Measurements from ENCODE around the gene EDN1. TPM values are rescaled to one million over a fixed set of nuclear protein-coding genes. Genes with fewer than 3 reads are reported as not detected.
A peak's percentile ranks its signal among the peaks of the same experiment; 100 is the strongest.

The EDN1 gene
- total RNA-seq, 1 donor from 2014 or later, result 2.7 TPM

DNA sequence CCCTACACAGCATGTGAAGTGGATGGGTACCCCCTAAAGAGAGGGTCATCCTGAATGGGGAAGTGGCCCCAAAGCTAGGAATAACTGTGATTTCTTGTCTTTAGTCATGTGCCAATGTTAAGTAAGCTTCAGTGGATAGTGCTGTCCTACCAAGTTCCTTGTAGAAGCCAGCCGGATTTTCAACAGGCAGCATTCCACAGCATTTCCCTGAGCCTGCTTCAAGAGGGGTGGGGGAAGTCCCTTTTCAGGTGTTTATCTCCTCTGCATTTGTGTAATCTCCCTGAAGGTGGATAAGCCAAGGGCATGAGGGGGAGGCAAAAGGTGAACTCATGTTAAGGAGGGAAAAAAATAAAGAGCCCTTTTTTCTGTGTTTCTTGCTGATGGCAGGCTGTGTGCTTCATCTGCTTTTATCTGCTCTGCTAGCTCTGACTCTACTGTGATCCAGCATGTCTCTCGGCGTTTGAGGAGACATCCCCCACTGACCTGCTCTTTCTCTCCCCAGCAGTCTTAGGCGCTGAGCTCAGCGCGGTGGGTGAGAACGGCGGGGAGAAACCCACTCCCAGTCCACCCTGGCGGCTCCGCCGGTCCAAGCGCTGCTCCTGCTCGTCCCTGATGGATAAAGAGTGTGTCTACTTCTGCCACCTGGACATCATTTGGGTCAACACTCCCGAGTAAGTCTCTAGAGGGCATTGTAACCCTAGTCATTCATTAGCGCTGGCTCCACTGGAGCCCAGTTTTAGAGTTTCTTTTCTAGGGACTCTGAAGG, 1.9 kb downstream of the EDN1 start:
- ATAC-seq, result peak; percentile 36
- DNase-seq, result no peak
- intact Hi-C loops (cut with micrococcal nuclease), result no loop called here

DNA sequence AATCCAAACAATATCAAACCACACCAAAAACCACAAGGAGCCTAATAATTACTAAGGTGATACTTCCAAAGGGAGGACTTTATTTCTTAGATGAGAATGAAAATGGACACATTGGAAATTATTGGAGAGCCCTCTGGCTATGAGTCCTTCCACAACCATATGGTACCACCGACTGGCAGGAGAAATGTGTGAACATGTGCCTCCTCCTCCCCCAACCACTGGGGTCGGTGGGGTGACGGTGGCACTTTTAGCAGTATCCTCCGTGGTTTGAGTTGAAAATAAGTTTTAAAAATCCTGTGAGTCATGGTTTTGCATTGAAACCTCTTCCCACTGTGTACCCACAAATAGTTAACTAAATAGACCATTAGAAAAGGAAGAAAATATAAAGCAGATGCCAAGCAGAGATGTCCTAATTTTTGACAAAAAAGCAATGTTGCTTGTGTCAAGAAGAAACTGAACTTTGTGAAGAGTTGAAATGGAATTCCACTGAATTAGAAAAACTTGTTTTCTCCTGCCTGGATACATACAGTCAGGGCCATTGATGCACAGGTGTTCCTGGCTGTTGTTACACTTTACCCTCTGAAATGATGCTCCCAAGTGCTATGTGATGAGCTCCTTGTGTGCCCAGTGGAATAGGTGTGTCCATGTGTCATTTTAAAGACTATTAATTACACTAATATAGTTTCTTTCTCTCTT, 3.2 kb downstream of the EDN1 start:
- intact Hi-C loops (cut with micrococcal nuclease), result no loop called here

DNA sequence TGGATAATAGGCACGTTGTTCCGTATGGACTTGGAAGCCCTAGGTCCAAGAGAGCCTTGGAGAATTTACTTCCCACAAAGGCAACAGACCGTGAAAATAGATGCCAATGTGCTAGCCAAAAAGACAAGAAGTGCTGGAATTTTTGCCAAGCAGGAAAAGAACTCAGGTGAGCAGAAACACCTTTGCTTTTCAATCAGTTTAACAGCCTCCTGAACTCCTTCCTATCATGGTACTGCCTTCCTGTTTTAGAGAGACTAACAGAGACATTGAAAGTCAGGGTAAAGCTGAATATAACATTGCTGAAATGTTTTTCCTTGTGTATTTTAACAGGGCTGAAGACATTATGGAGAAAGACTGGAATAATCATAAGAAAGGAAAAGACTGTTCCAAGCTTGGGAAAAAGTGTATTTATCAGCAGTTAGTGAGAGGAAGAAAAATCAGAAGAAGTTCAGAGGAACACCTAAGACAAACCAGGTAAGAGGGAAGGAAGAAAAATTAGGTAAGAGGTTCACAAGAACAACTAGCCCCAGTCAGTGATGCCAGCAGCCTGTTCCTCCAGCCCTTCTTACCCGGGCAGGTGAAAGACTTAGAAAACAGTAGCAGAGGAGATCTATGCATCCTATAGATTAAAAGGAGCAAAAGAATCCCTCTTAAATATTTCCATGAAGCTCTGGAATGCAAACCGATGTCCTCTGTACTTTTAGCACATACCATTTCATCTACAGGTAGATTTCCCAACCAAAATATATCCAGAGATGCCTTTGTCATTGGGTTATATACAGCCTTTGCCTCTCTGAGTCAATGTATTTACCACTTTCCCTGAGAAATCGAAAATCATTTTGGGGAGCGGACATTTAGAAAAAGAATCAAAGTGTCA, 4.0 kb downstream of the EDN1 start:
- intact Hi-C loops (cut with micrococcal nuclease), result no loop called here
- ATAC-seq (no peak), DNase-seq (no peak)

More for the DNA sequence above, 3.2 kb downstream of the EDN1 start:
- ATAC-seq (no peak), DNase-seq (no peak)

DNA sequence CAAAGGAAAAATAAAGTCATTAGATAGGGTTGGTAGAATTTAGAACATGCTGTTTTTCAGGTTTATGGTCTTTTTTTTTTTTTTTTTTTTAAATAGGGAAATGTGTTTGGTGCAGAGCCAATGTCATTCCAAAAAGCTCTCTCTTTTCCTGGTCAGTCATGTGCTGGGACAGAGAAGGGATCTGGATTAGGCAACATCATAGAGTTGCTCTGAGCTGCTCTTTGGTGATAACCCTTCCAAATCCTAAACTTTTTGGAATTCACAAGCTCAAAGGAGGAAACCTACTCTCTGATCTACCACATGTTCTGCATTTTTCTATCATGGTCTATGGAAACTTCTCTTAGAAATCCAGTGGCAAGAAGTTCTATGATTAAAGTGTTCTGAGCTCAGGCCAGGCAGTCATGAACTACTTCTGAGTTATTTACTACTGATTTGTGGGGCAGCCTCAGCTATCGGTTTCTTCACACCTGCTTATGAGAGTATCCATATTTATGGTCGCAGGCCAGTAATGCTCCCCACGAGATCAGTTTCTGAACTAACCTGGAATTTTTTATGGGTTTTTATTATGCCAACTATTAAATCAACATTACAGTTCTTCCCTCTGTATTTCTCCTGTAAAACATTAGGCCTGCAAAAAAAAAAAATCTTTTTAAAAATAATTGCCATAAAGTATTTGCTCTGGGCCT, 4.8 kb downstream of the EDN1 start:
- intact Hi-C loops (cut with micrococcal nuclease), result no loop called here
- ATAC-seq, result no peak
- DNase-seq, result no peak

DNA sequence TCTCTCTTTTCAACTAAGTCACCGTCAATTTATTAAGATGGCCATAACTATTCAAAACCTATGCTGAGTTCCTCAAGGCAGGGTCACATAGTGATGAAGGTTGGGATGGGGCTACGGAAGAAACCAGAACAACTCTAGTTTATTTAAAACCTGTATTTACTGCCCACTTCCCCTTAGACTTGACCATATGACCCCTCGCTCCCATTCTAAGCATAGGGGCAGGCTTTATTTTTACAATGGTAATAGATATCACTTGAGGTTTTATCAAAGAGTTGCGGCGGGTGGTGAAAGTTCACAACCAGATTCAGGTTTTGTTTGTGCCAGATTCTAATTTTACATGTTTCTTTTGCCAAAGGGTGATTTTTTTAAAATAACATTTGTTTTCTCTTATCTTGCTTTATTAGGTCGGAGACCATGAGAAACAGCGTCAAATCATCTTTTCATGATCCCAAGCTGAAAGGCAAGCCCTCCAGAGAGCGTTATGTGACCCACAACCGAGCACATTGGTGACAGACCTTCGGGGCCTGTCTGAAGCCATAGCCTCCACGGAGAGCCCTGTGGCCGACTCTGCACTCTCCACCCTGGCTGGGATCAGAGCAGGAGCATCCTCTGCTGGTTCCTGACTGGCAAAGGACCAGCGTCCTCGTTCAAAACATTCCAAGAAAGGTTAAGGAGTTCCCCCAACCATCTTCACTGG, 5.5 kb downstream of the EDN1 start:
- ATAC-seq (no peak), DNase-seq (no peak)
- intact Hi-C loops (cut with micrococcal nuclease), result no loop called here

DNA sequence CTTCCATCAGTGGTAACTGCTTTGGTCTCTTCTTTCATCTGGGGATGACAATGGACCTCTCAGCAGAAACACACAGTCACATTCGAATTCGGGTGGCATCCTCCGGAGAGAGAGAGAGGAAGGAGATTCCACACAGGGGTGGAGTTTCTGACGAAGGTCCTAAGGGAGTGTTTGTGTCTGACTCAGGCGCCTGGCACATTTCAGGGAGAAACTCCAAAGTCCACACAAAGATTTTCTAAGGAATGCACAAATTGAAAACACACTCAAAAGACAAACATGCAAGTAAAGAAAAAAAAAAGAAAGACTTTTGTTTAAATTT, 6.1 kb downstream of the EDN1 start:
- no peak for ATAC-seq
- intact Hi-C loops (cut with micrococcal nuclease), result no loop called here
- DNase-seq, result no peak

DNA sequence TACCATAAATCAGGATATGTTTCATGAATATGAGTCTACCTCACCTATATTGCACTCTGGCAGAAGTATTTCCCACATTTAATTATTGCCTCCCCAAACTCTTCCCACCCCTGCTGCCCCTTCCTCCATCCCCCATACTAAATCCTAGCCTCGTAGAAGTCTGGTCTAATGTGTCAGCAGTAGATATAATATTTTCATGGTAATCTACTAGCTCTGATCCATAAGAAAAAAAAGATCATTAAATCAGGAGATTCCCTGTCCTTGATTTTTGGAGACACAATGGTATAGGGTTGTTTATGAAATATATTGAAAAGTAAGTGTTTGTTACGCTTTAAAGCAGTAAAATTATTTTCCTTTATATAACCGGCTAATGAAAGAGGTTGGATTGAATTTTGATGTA, 6.4 kb downstream of the EDN1 start:
- ATAC-seq (no peak), DNase-seq (no peak)
- intact Hi-C loops (cut with micrococcal nuclease), result no loop called here

DNA sequence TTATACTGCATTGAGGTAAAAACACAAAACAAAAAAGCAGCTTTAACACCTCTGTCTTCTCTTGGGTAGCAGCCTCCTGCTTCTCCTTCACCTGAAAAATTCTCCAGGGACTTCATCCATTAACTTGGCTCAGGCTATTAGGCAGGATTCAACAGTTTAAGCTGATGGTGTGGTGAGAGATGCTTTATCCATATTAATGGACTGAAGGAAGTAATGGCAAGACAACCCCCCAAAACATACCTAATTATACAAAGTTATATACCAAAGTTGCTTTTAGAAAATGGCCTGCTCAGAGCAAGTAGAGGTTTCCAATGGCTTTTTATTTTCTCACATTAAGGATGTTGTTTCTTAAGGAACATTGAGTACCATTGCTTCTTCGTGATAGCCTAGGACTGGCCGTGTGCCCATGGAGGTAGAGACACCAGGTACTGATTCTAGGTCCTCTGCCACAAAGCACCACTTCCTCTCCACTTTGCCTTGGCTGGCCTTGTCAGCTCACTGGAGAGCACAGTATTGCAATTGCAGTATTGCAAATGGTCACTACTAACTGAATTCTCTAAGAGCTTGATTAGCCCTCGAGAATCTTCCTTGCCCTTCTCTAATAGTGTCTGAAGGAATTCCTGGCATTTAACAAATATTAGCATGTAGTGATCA, 7.3 kb downstream of the EDN1 start:
- intact Hi-C loops (cut with micrococcal nuclease), result no loop called here

DNA sequence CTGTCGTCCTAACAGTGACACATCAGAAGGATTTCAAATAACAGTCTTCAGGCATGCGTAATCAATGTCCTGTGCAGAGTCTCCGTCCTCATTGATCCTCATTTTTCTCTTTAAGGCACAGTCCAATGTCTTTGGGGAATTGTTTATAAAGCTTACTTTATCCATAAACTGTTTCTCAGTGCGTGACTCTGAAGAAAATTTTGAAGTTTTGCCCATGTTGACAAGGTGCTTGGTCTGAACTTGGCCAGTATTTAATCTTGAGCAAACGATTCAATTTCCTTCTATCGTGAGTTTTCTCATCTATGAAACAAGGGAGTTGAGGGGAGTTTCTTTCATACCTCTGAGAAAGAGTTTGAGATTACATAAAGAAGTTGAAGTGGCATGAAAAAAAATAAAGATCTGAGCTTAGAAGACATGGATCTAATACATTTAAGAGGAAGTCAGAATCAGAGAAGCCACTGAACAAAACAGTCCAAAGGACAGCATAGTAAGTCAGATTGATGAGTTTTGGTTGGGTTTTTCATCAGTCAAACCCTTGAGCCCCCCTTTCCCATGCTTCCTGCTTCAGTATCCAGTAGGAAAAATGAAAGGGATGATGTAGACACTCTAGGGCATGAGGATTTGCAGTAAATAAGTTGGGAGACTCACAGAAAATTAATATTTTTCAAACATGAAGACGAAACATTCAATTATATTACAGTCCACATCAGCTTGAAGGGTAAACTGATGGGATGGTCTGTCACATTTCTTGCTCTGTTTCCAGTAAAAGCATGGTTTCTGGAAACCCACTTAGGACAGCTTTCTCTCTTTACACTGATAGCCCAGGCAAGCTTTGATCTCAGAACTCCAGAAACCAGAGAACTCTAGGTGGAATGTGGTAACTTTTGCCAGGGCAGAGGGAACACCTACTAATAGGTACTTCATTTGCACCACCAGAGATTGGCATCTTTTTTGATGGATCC, 8.1 kb downstream of the EDN1 start:
- ATAC-seq (no peak), DNase-seq (no peak)
- intact Hi-C loops (cut with micrococcal nuclease), result no loop called here

More for the DNA sequence above, 7.3 kb downstream of the EDN1 start:
- ATAC-seq (no peak), DNase-seq (no peak)

DNA sequence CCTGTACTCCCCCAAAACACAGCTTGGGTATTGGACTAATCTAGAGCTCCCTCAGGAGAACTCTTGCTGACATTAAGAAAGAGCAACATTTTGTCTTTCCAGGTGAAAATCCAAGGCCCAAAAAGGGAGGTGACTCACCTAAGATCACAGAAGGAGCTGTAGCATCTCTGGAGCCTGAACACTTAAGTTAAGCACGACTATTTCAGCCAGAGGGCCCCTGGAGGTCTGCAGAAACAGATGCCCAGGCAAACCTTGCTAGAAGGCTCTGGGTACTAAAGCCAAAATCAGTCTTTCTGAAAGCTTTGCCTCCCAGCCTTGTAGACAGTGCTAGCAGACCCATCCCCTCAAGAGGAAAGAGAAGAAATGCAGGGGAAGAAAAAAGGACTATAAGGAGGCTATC, 8.8 kb downstream of the EDN1 start:
- DNase-seq (no peak), ATAC-seq (no peak)
- intact Hi-C loops (cut with micrococcal nuclease), result no loop called here

DNA sequence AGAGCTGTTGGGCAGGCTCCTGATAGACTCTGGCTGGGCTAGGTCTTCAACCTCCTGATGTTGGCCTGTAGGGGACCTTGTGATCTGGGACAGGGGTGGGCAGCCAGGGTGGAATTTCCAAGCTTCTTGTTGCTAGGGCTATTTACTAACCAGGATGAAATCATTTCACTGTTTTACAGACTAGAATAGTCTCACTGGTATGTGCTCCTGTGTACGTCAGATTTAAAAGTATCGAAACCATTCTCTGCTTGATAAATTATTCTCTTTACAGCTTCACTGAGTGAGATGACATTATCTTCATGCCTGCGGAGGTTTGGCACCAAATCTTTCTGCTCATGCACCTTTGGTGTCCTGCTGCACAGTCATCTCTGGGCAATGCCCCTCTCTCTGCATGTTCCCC, 10.9 kb downstream of the EDN1 start:
- DNase-seq (no peak), ATAC-seq (no peak)
- intact Hi-C loops (cut with micrococcal nuclease), result no loop called here

DNA sequence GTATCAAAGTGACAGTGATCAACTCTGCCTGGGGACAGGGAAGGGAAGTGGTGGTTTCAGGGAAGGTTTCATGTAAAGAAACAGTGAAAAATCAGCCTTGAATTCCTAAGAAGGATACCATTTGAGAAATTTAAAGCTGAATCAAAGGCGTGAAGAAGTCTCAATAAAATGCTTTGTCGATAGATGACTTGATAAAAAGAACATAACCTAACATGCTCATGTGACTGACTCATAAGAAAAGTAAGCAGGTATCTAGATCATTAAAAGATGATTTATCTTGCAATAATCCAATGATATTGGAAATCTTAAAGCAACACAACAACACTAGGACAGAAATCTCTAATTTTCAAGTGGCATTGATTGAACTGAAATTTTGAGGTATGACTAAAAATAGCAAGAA, 14.3 kb downstream of the EDN1 start:
- DNase-seq, result no peak
- ATAC-seq, result no peak

DNA sequence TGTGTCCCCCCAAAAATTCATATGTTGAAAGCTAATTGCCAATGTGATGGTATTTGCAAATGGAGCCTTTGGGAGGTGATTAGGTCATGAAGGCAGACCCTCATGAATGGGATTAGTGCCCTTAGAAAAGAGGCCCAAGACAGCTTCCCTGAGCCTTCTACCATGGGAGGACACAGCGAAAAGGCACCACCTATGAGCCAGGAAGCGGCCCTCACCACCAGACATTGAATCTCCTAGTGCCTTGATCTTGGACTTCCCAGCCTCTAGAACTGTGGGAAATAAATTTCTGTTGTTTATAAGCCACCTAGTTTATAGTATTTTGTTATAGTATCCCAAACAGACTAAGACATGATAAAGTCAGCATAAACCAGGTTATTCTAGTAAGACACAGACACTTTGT, 18.9 kb downstream of the EDN1 start:
- intact Hi-C loops (cut with micrococcal nuclease), result no loop called here
- ATAC-seq (no peak), DNase-seq (no peak)

More for the DNA sequence above, 14.3 kb downstream of the EDN1 start:
- intact Hi-C loops (cut with micrococcal nuclease), result no loop called here

DNA sequence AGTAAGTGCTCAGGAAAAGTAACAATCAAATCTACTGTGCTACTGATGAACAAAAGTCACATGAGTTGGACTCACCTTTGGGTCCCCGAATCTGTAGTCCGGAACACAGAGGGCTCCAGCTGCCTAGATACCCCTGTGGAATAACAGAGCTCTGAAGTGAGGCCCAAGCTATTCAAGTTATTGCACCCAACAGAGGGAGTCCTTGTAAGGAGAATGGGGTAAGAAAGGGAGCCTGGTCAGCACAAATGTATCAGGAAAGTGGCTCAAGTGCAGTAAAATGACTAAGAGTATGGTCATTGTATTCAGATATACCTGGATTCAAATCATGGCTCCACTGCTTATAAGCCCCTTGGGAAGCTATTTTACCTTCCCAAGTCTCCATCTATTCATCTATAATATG, 20.9 kb downstream of the EDN1 start:
- intact Hi-C loops (cut with micrococcal nuclease), result no loop called here
- no peak for ATAC-seq
- DNase-seq, result no peak

DNA sequence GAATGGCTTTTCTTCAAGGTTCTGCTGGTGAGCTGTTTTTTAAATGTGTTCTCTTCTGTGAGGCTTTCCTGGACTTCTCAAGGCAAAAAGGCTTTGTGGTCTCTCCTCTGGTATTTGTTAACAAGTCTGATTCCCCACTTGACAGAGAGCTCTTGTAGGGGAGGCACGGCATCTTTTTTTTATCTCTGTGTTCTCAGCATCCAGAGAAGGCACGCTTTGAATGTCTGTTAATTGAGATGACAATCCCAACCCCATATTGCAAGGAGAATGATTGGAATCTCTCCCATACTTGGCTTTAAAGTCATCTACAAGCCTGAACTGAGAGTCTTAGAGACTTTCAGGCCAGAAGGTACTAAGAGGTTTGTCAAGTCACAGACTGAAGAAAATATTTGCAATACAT, 22.6 kb downstream of the EDN1 start:
- intact Hi-C loops (cut with micrococcal nuclease), result no loop called here
- no peak for DNase-seq
- ATAC-seq, result no peak

DNA sequence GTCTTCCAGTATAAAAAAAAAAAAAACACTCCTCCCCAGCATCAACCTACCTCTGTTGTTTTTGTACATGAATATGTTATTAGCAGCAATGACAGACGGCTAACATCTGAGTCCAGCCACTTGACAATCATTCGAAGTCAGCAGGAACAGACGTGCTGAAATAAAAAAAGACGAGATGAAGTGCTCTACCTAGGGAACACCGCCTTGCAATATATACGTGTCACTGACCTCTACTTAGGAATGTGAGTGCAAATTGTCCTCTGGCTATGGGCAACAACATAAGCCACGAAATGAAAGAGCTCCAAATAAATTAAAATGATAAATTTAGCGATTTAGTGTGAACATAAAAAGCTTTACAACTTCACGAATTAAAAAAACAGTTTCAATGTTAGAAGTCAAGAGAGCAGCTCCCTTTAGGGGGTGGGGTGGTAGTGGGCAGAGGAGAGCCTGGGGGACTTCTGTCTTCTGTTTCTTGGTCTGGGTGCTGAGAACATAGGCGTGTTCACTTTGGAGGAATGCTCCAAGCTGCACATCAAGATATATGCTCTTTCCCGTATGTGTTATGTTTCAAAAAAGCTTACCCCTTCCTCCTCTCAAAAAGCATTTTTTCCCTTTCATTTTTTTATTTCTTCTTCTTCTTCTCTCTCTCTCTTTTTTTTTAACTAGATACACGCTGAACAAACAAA, 23.3 kb downstream of the EDN1 start:
- DNase-seq (no peak), ATAC-seq (no peak)
- intact Hi-C loops (cut with micrococcal nuclease), result no loop called here

DNA sequence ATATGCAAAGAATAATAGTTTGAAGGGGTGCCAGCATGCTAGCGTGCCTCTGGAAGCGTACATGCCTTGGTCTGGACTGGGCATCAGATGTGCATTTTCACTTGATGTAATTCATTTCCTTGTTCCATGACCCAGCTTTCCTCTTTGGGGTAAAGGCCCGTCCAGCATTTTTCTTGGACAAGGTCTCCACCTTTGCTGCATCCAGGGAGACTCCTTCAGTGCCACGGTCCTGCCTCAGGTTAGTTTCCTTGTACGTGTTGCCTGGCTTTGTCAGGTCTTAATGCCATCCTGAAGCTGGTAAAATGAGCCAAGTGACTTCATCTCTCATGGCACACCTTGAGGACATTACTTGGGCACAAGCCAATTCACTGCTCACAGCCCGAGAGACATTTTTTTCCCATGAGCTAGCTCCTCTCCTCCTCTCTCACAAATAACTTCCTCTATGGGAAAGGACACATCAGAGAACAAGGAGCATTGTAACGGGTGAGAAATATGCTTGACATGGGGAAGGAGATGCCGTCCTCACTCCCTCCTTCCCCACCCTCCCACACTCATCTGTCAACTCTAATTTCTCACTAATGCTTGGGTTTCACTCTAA, 23.9 kb downstream of the EDN1 start:
- ATAC-seq, result no peak

More for the DNA sequence above, 23.9 kb downstream of the EDN1 start:
- intact Hi-C loops (cut with micrococcal nuclease), result no loop called here
- DNase-seq, result no peak

Data from left ventricle myocardium superior (tissue), 1 donor.